GM12892 (cell line): Measurements from ENCODE around the gene HMGXB3.

Source experiments
- POLR2A ChIP-seq: IDR thresholded peaks from 2 replicates; pipeline ENCODE4 v1.6.1; 2011; ENCODE audit warnings: low read depth, low read length, control low read depth
- POLR2AphosphoS5 ChIP-seq: IDR thresholded peaks from 2 replicates; pipeline ENCODE4 v1.6.1; 2011; ENCODE audit warnings: low read depth, low read length, control low read depth
- TAF1 ChIP-seq: IDR thresholded peaks from 2 replicates; pipeline ENCODE4 v1.6.1; 2011; ENCODE audit warnings: low read depth, mild to moderate bottlenecking, control low read depth, low read length, borderline replicate concordance

DNA sequence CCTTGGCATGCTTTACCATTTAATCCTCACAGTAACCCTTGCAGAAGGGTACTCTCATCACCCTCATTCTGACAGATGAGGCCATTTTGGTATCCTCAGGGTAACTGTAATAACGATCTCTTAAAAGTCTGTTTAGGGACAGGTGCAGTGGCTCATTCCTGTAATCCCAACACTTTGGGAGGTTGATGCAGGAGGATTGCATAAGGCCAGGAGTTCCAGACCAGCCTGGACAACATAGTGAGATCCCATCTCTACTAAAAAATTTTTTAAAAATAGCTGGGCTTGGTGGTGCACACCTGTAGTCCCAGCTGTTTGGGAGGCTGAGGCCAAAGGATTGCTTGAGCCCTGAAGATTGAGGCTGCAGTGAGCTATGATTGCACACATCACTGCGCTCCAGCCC, 54.0 kb downstream of the HMGXB3 start:
- TF ChIP-seq TAF1, result no peak
- no peak for TF ChIP-seq POLR2A
- TF ChIP-seq POLR2AphosphoS5, result no peak
